NCI-H2196 (cell line): ENCODE data around the gene CCT6B.

Source experiments
- DNase-seq: peaks from one replicate; lab custom pipeline; 2025; ENCODE audit not compliant: unreplicated experiment; lab: John Stamatoyannopoulos, UW

The CCT6B gene

DNA sequence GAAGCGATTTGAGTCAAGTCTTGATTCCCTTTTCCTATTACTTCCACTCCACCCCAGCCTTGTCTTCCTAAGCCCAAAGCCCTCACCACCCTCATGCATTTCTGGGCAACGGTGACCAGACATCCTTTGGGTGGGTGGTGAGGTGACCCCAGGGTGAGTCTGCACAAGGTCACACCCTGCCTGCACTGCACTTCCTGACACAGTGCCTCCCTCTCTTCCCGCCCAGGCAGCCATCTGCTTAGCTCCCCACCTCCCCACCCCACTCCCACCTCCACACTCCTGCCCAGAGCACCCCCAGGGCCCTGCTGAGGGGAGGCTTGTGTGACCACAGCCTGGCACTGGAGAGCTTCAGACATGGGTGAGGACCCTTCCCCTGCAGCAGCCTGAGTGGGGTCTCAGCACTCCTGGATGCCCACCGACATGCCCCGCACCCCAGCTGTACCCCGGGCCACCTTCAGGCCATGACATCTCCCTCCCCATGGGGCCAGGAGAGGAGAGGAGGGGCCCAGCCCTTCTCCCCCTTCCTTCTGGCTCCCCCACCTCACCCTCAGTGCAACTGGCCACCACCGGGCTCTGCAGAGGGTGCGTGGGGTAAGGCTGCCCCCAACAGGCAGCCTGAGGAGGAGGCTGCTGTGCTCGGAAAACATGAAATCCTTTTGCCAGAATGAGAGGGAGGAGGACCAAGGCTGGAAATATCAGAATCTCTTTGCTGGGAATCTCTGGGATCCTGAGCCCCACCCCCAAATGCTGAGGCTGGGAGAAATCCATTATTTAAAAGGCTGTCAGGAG is 68.6 kb downstream of the CCT6B start:
- peak; percentile 24 for DNase-seq

DNA sequence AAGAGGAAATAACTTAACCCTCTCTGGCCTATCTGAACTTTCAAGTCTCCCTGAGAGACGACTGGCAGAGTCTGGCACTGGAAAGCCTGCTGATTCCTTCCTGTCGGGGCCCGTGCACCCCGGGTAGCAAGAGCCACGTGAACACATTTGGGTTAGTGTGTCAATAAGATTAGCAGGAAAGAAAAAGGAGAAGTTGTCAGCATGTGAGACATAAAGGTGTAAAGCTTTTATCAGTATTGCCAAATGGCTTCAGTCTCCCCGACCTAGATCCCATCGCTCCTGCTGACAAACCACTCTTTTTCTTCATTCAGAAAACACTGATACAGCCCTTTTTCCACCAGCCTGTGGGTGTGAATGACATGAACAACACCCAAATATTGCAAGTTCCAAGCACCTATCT is 74.4 kb downstream of the CCT6B start:
- no peak for DNase-seq

DNA sequence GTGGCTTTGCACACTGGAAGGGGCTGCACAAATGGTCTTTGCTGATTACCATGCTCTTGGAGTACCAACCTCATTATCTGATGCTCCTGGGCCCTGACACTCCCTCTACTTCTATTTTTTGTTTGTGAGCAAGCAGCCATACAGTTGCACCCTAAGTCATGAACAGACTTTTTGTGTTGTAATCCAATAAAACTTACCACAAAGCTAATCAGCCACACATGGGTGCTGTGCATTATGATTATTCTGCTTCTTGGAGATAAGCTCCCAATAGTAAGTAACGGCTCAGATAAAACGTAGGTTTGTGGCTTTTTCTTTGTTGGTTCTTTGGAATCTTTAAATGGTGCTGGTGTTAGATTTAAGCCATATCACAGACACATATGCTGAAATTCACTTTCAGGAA is 76.2 kb downstream of the CCT6B start:
- no peak for DNase-seq

GRCh38 chr17:34884597-34884996 is 76.7 kb downstream of the CCT6B start:
- no peak for DNase-seq

- no peak for DNase-seq
These were observed 77.9 kb downstream of the CCT6B start for GRCh38 chr17:34883106-34884000.

- DNase-seq, result no peak
These were observed 82.1 kb downstream of the CCT6B start for GRCh38 chr17:34879146-34879545.
